GM03348 (cell line): ENCODE data around the gene COL9A2.

Source experiments
- DNase-seq: peaks from one replicate; pipeline ENCODE4 v3.0.0; 2012; ENCODE audit warnings: low spot score

COL9A2 gene

GRCh38 chr1:40257688-40258444, 59.2 kb downstream of the COL9A2 start, which contains the start of gene ZMPSTE24:
Gene ZMPSTE24 (plus strand): TSS chr1:40258236. CDS start chr1:40258272, 36 bp downstream.
- peak; percentile 94 for DNase-seq

- DNase-seq, result peak; percentile 14
Observed at GRCh38 chr1:40257313-40257687, 59.8 kb downstream of the COL9A2 start.

- no peak for DNase-seq
Observed at GRCh38 chr1:40256401-40257084, 60.5 kb downstream of the COL9A2 start.

- DNase-seq, result no peak
Observed at GRCh38 chr1:40255231-40255630, 61.9 kb downstream of the COL9A2 start.

GRCh38 chr1:40252601-40253000, 64.5 kb downstream of the COL9A2 start:
- no peak for DNase-seq

GRCh38 chr1:40251456-40251855, 65.6 kb downstream of the COL9A2 start:
- no peak for DNase-seq
